HG03442 (cell line): ENCODE measurements around the gene JPT1.
A peak's percentile ranks its signal among the peaks of the same experiment; 100 is the strongest.
"Not testable (repeated sequence)": the region's sequence is repeated elsewhere in the genome, so short reads cannot be mapped to it uniquely, and the experiment has no call there.

Experiments
- ATAC-seq: cut with Tn5 transposase; IDR thresholded peaks from one replicate; pipeline ENCODE4 v1.9.1; 2021; ENCODE audit warnings: mild to moderate bottlenecking, moderate library complexity; ENCODE audit not compliant: unreplicated experiment

Gene JPT1

GRCh38 chr17:75154195-75155106 is at the start of gene JPT1:
TSS of gene JPT1 (minus strand) at chr17:75154512. CDS start at chr17:75154397, 115 bp downstream.
- ATAC-seq = peak; percentile 90

GRCh38 chr17:75199886-75200618 is 45.7 kb upstream of the JPT1 start:
- ATAC-seq = no peak

- ATAC-seq = no peak
These were observed 40.6 kb upstream of the JPT1 start for GRCh38 chr17:75194879-75195278.

- no peak for ATAC-seq
These were observed 37.3 kb upstream of the JPT1 start for GRCh38 chr17:75191584-75191983.

- ATAC-seq = no peak
These were observed 34.3 kb upstream of the JPT1 start for GRCh38 chr17:75188614-75189013.

- no peak for ATAC-seq
These were observed 29.9 kb upstream of the JPT1 start for GRCh38 chr17:75183999-75184884.

GRCh38 chr17:75182569-75183436 is 28.5 kb upstream of the JPT1 start, which contains the start of gene SUMO2:
TSS of gene SUMO2 (minus strand) at chr17:75182959. CDS start at chr17:75182834, 125 bp downstream.
- peak; percentile 61 for ATAC-seq

- peak; percentile 19 for ATAC-seq
These were observed 27.9 kb upstream of the JPT1 start for GRCh38 chr17:75182319-75182568.

- ATAC-seq = no peak
These were observed 27.5 kb upstream of the JPT1 start for GRCh38 chr17:75181608-75182318.

- no peak for ATAC-seq
These were observed 26.8 kb upstream of the JPT1 start for GRCh38 chr17:75181110-75181509.

GRCh38 chr17:75178453-75178852 is 24.1 kb upstream of the JPT1 start:
- no peak for ATAC-seq

- no peak for ATAC-seq
These were observed 22.3 kb upstream of the JPT1 start for GRCh38 chr17:75176625-75177024.

- no peak for ATAC-seq
These were observed 20.7 kb upstream of the JPT1 start for GRCh38 chr17:75174996-75175395.

GRCh38 chr17:75173526-75173925 is 19.2 kb upstream of the JPT1 start:
- ATAC-seq = no peak

- ATAC-seq = no peak
These were observed 14.7 kb upstream of the JPT1 start for GRCh38 chr17:75168998-75169397.

- ATAC-seq = not testable (repeated sequence)
These were observed 10.3 kb upstream of the JPT1 start for GRCh38 chr17:75164606-75165005.

GRCh38 chr17:75163074-75163473 is 8.8 kb upstream of the JPT1 start:
- ATAC-seq = no peak

- no peak for ATAC-seq
These were observed 5.9 kb upstream of the JPT1 start for GRCh38 chr17:75160211-75160610.

GRCh38 chr17:75159196-75160031 is 5.1 kb upstream of the JPT1 start:
- ATAC-seq = no peak
